Measurements from ENCODE around the gene GNG12.

DNA sequence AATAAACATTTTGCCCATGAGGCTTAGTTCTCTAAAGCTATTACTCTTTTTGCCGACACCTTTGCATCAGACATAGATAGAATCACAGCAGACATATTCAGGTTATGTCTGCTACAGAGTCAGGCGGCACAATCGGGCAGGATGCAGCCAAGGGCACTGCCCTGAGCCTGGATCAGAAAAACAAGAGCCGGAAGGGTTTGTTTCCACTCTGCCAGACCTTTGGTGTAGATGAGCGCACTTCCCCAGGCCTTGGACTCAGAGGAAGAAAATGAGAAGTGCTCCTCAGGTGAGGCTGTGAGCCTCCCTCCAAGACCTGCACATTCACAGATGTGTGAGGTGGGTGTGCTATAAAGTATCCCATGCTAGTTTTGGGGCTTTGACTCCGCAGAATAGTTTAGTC is 43.7 kb downstream of the GNG12 start:
- TF ChIP-seq, protein P1, sequence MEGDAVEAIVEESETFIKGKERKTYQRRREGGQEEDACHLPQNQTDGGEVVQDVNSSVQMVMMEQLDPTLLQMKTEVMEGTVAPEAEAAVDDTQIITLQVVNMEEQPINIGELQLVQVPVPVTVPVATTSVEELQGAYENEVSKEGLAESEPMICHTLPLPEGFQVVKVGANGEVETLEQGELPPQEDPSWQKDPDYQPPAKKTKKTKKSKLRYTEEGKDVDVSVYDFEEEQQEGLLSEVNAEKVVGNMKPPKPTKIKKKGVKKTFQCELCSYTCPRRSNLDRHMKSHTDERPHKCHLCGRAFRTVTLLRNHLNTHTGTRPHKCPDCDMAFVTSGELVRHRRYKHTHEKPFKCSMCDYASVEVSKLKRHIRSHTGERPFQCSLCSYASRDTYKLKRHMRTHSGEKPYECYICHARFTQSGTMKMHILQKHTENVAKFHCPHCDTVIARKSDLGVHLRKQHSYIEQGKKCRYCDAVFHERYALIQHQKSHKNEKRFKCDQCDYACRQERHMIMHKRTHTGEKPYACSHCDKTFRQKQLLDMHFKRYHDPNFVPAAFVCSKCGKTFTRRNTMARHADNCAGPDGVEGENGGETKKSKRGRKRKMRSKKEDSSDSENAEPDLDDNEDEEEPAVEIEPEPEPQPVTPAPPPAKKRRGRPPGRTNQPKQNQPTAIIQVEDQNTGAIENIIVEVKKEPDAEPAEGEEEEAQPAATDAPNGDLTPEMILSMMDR (conservative IDR thresholded peaks at IDR 0.05): no peak
- TF ChIP-seq EZH2 (IDR thresholded peaks at IDR 0.05; ENCODE audit: low read depth): no peak

All from PC-9 (cell line).